Measurements from ENCODE around the gene SYCP3. TPM values are rescaled to one million over a fixed set of nuclear protein-coding genes. Genes with fewer than 3 reads are reported as not detected.

The SYCP3 gene
- not detected in 2 replicates for total RNA-seq

DNA sequence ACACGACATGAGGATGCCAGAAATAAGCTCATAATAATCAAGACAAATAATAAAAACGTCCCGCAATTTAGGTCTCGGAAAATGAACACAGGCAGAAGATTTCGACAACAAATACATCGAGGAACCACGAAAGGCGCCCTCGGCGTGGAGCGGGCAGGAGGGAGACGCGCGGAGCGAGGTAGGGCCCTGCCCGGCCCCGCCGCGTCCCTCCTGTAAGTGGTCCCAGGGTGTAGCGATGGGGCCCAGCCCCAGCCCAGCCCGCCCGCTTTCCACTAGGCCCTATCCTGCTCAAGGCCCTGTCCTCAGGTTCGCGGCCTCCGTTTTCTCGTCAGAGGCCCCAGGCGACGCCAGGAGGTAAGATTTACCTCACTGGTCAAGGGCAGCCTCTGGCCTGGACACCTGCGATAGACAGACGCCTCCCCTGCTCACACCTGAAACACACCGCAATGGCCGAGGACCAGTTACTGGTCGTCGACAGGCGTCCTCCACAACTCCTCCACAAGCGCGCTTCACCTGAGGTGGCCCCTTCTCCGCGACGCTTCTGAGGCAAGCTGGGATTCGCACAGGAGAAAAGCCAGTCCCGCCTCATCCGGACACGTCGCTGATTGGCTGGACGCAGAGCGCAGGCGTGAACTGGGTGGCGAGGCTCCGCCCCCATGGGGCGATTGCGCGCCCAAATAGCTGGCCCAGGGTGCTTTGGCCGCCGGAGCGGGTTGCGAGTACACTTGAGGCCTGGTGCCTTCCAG is at the start of gene SYCP3:
Gene SYCP3 (minus strand): TSS at position 543 of the 746 bp plus-strand sequence. CDS start 1,527 bp downstream, outside the sequence.

DNA sequence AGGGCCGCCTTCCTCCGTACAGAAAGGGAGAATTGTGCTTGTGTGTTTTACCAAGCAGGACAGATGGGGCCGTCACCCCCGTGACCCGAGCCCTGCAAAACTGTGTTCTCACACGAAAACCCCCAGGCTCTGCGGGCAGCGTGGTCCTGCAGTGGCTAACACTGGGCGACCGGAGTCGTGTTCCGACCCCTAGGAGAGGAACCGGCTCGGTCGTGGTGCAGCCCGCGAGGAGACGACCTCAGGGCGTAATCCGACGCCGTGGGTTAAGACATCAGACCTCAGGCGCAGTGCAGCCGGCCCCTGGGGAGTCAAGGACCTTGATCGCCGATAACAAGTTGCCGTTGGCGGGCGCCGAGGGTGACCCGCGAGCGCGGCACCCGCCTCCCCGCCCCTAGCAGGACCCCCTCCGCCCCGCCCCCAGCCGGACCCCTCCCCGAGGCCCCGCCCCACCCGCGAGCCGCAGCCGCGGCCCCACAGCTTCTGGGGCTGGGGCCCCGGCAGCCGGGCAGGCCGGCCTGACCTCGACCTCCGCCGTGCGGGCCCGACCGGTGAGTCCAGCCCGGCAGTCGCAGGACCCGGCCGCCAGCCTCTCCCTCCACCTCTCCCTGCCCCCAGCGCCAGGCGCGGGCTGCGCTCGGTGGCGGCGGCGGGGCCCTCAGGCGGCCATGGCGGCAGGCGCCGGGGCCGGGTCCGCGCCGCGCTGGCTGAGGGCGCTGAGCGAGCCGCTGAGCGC is 41.9 kb downstream of the SYCP3 start, which contains the start of gene CHPT1:
Gene CHPT1 (plus strand): TSS at position 444 of the 733 bp plus-strand sequence. CDS start 222 bp downstream, at position 666.

Other genes with a start within 250 kb of the SYCP3 start
- gene MYBPC1, start 144.5 kb downstream of the SYCP3 start, total RNA-seq, result 0.09 TPM in 1 of 2 replicates, not detected in the other
- 35.1 and 49.1 TPM in 2 replicates for gene CHPT1, start 41.8 kb downstream of the SYCP3 start, total RNA-seq
- gene GNPTAB, start 91.5 kb upstream of the SYCP3 start, total RNA-seq, result 7.3 and 18.1 TPM in 2 replicates
- 3.4 and 8.5 TPM in 2 replicates for gene DRAM1, start 138.1 kb upstream of the SYCP3 start, total RNA-seq

All from pericardium fibroblast (primary cell).